HepG2 (cell line): ENCODE results near the gene PRPSAP1. TPM values are rescaled to one million over a fixed set of nuclear protein-coding genes. Genes with fewer than 3 reads are reported as not detected.

ENCODE experiments used
- EEA1 ChIP-seq: sonication (generic); formaldehyde crosslinking; IDR thresholded peaks from 2 replicates; pipeline ENCODE4 v1.5.1; 2020; ENCODE audit warnings: mild to moderate bottlenecking, missing genetic modification reagents, borderline replicate concordance
- GATA4 ChIP-seq: sonication (generic); IDR thresholded peaks from 2 replicates; pipeline ENCODE4 v1.6.1; 2016; ENCODE audit warnings: antibody characterized with exemption, low read depth, borderline replicate concordance
- GMEB2 ChIP-seq: IDR thresholded peaks from 2 replicates; pipeline ENCODE4 v1.6.1; 2016; ENCODE audit warnings: missing biosample characterization, missing genetic modification reagents, low read depth
- HES4 ChIP-seq: sonication (generic); formaldehyde crosslinking; IDR thresholded peaks from 2 replicates; pipeline ENCODE4 v1.9.0; 2021; ENCODE audit warnings: mild to moderate bottlenecking, missing genetic modification reagents, borderline replicate concordance
- HNRNPL ChIP-seq: fragments of 200-400 bp; formaldehyde crosslinking; IDR thresholded peaks from 2 replicates; pipeline ENCODE4 v1.6.1; 2017; ENCODE audit warnings: mild to moderate bottlenecking, low read depth, low read length
- HNRNPUL1 ChIP-seq: fragments of 200-400 bp; formaldehyde crosslinking; IDR thresholded peaks from 2 replicates; pipeline ENCODE4 v1.6.1; 2017; ENCODE audit warnings: low read depth, mild to moderate bottlenecking, low read length, moderate library complexity
- MATR3 ChIP-seq: sonication (generic); formaldehyde crosslinking; IDR thresholded peaks from 2 replicates; pipeline ENCODE4 v1.4.0; 2020; ENCODE audit warnings: missing genetic modification reagents
- MYC ChIP-seq: sonication (generic); formaldehyde crosslinking; IDR thresholded peaks from 2 replicates; pipeline ENCODE4 v1.9.0; 2021; ENCODE audit warnings: missing genetic modification reagents, borderline replicate concordance
- NCOA1 ChIP-seq: sonication (generic); formaldehyde crosslinking; IDR thresholded peaks from 2 replicates; pipeline ENCODE4 v1.9.0; 2021; ENCODE audit warnings: missing genetic modification reagents
- NFYB ChIP-seq: sonication (generic); formaldehyde crosslinking; IDR thresholded peaks from 2 replicates; pipeline ENCODE4 v1.4.0; 2020; ENCODE audit warnings: missing genetic modification reagents
- SNRNP70 ChIP-seq: fragments of 200-400 bp; formaldehyde crosslinking; IDR thresholded peaks from 2 replicates; pipeline ENCODE4 v1.6.1; 2017; ENCODE audit warnings: mild to moderate bottlenecking, low read depth, low read length, moderate library complexity
- ZBTB40 ChIP-seq, 2 experiments: fragments of 450-650 bp in 1 of 2; sonication (generic) in 1 of 2; formaldehyde crosslinking in 1 of 2; IDR thresholded peaks; 2 replicates each; pipeline versions ENCODE4 v1.6.1 to v1.8.0; 2016 to 2022; ENCODE audit warnings: antibody characterized with exemption in 1 of 2, mild to moderate bottlenecking in 1 of 2, missing genetic modification reagents in 1 of 2
- ZFP62 ChIP-seq: sonication (generic); formaldehyde crosslinking; IDR thresholded peaks from 2 replicates; pipeline ENCODE4 v1.4.0; 2020; ENCODE audit warnings: missing genetic modification reagents
- ZFP82 ChIP-seq: sonication (generic); formaldehyde crosslinking; IDR thresholded peaks from 2 replicates; pipeline ENCODE4 v1.5.1; 2020; ENCODE audit warnings: mild to moderate bottlenecking, missing genetic modification reagents, borderline replicate concordance
- ZNF18 ChIP-seq: sonication (generic); formaldehyde crosslinking; IDR thresholded peaks from 2 replicates; pipeline ENCODE4 v1.8.0; 2022; ENCODE audit warnings: mild to moderate bottlenecking, missing genetic modification reagents; ENCODE audit not compliant: insufficient replicate concordance
- ZNF580 ChIP-seq: IDR thresholded peaks from 2 replicates; pipeline ENCODE4 v1.6.1; 2016; ENCODE audit warnings: low read depth, borderline replicate concordance
- polyA plus RNA-seq, 8 experiments: library from polyadenylated mRNA; depleted of rRNA in 3 of 8; stranded (reverse) in 7 of 8; unstranded in 1 of 8; fragments of >200 nt; fragmentation: Illumina TruSeq in 4 of 8; extraction: Trizol in 4 of 8; gene quantifications; 2 replicates each; pipeline versions ENCODE4 v1.2.1 to v1.2.3, GENCODE V29; 2011 to 2016; ENCODE audit warnings: low read depth in 4 of 8, missing spikeins in 1 of 8, mixed read lengths in 1 of 8; ENCODE audit not compliant: insufficient read depth in 1 of 8
- total RNA-seq, 5 experiments: library from RNA; depleted of rRNA; stranded (reverse); fragments of >200 nt; fragmentation: Illumina TruSeq; extraction: Trizol; gene quantifications; 2 replicates each; pipeline ENCODE4 v1.2.3, GENCODE V29; 2016; ENCODE audit warnings: low read depth in 1 of 5

The PRPSAP1 gene
- total and polyA plus RNA-seq, 2 of the 13 experiments (the other 11 are each of a cell fraction or from before 2014, with no cell fraction given), result 91.1 to 314 TPM

GRCh38 chr17:76383546-76384221 is 30.0 kb upstream of the PRPSAP1 start (continued):
- no peak for TF ChIP-seq ZBTB40 (IDR thresholded peaks at IDR 0.05)
- TF ChIP-seq ZBTB40 (CRISPR knock-in tag; IDR thresholded peaks at IDR 0.05), result no peak; the same call in 1 of the 2 replicates
- peak; percentile 65; the same call in 1 of the 2 replicates for TF ChIP-seq MYC (CRISPR knock-in tag)
- TF ChIP-seq ZNF580 (CRISPR knock-in tag), result no peak
- TF ChIP-seq NFYB (CRISPR knock-in tag), result no peak
- no peak for TF ChIP-seq MATR3
- TF ChIP-seq SNRNP70, result no peak
- TF ChIP-seq NCOA1, result 0 out of 2 replicates have a peak, but pooled peaks have one; percentile 31
- no peak for TF ChIP-seq ZNF18 (CRISPR knock-in tag)
- 0 out of 2 replicates have a peak, but pooled peaks have one; percentile 1 for TF ChIP-seq EEA1
- TF ChIP-seq HES4 (CRISPR knock-in tag), result no peak; the same call in 1 of the 2 replicates
- no peak for TF ChIP-seq GMEB2 (CRISPR knock-in tag)
- no peak for TF ChIP-seq HNRNPUL1
- 0 out of 2 replicates have a peak, but pooled peaks have one; percentile 30 for TF ChIP-seq GATA4
- peak; percentile 45; the same call in 1 of the 2 replicates for TF ChIP-seq ZFP82 (CRISPR knock-in tag)
- TF ChIP-seq ZFP62 (CRISPR knock-in tag), result no peak
- peak; percentile 80; the same call in 1 of the 2 replicates for TF ChIP-seq HNRNPL
